ENCODE measurements around the gene MRPL45. TPM values are rescaled to one million over a fixed set of nuclear protein-coding genes. Genes with fewer than 3 reads are reported as not detected.
"Not testable (repeated sequence)": the region's sequence is repeated elsewhere in the genome, so short reads cannot be mapped to it uniquely, and the experiment has no call there.

The MRPL45 gene
- total RNA-seq: 34.0 and 39.4 TPM in 2 replicates

GRCh38 chr17:38296834-38297517, at the start of gene MRPL45:
Gene MRPL45 (plus strand): TSS chr17:38297168. CDS start chr17:38297184, 16 bp downstream.
- DNase-seq (ENCODE audit: low read depth): peak; percentile 85

- DNase-seq (ENCODE audit: low read depth): not testable (repeated sequence)
Observed at GRCh38 chr17:38253191-38253590, 43.8 kb upstream of the MRPL45 start.

- not testable (repeated sequence) for DNase-seq (ENCODE audit: low read depth)
Observed at GRCh38 chr17:38254357-38254756, 42.6 kb upstream of the MRPL45 start.

- peak; percentile 44 for DNase-seq (ENCODE audit: low read depth)
Observed at GRCh38 chr17:38257013-38257621, 39.9 kb upstream of the MRPL45 start.

GRCh38 chr17:38265974-38266506, 30.9 kb upstream of the MRPL45 start:
- DNase-seq (ENCODE audit: low read depth): not testable (repeated sequence)

GRCh38 chr17:38266571-38266970, 30.4 kb upstream of the MRPL45 start:
- DNase-seq (ENCODE audit: low read depth): not testable (repeated sequence)

- not testable (repeated sequence) for DNase-seq (ENCODE audit: low read depth)
Observed at GRCh38 chr17:38268138-38268537, 28.8 kb upstream of the MRPL45 start.

GRCh38 chr17:38269045-38269444, 27.9 kb upstream of the MRPL45 start:
- DNase-seq (ENCODE audit: low read depth): not testable (repeated sequence)

- DNase-seq (ENCODE audit: low read depth): not testable (repeated sequence)
Observed at GRCh38 chr17:38269552-38269951, 27.4 kb upstream of the MRPL45 start.

- DNase-seq (ENCODE audit: low read depth): peak; percentile 55
Observed at GRCh38 chr17:38285994-38286393, 11.0 kb upstream of the MRPL45 start.

- DNase-seq (ENCODE audit: low read depth): peak; percentile 59
Observed at GRCh38 chr17:38286501-38287091, 10.4 kb upstream of the MRPL45 start.

- DNase-seq (ENCODE audit: low read depth): peak; percentile 21
Observed at GRCh38 chr17:38288217-38288827, 8.6 kb upstream of the MRPL45 start.

- DNase-seq (ENCODE audit: low read depth): not testable (repeated sequence)
Observed at GRCh38 chr17:38289760-38290159, 7.2 kb upstream of the MRPL45 start.

GRCh38 chr17:38295602-38296365, 1.2 kb upstream of the MRPL45 start:
- not testable (repeated sequence) for DNase-seq (ENCODE audit: low read depth)

GRCh38 chr17:38315497-38315896, 18.5 kb downstream of the MRPL45 start:
- no peak for DNase-seq (ENCODE audit: low read depth)

- DNase-seq (ENCODE audit: low read depth): no peak
Observed at GRCh38 chr17:38317081-38317480, 20.1 kb downstream of the MRPL45 start.

- peak; percentile 35 for DNase-seq (ENCODE audit: low read depth)
Observed at GRCh38 chr17:38320482-38320881, 23.5 kb downstream of the MRPL45 start.

GRCh38 chr17:38322156-38322779, 25.3 kb downstream of the MRPL45 start:
- peak; percentile 23 for DNase-seq (ENCODE audit: low read depth)

GRCh38 chr17:38322897-38323296, 25.9 kb downstream of the MRPL45 start:
- DNase-seq (ENCODE audit: low read depth): no peak

GRCh38 chr17:38324141-38324697, 27.3 kb downstream of the MRPL45 start:
- no peak for DNase-seq (ENCODE audit: low read depth)

- no peak for DNase-seq (ENCODE audit: low read depth)
Observed at GRCh38 chr17:38324772-38325171, 27.8 kb downstream of the MRPL45 start.
